Breast epithelium (tissue), 3 donors: ENCODE measurements around the gene GARIN5A.

Experiments
- POLR2A ChIP-seq: fragments of 450-650 bp; IDR thresholded peaks from one replicate; pipeline ENCODE4 v1.6.1; 2016; ENCODE audit warnings: antibody characterized with exemption, mild to moderate bottlenecking, moderate library complexity
- TF ChIP-seq, protein P1 (sequence below), 3 donors: fragments of 450-650 bp; IDR thresholded peaks; one replicate each; pipeline ENCODE4 v1.5.1; 2016 to 2017; ENCODE audit warnings: antibody characterized with exemption in 3 of 3, mild to moderate bottlenecking in 3 of 3, moderate library complexity in 3 of 3

DNA sequence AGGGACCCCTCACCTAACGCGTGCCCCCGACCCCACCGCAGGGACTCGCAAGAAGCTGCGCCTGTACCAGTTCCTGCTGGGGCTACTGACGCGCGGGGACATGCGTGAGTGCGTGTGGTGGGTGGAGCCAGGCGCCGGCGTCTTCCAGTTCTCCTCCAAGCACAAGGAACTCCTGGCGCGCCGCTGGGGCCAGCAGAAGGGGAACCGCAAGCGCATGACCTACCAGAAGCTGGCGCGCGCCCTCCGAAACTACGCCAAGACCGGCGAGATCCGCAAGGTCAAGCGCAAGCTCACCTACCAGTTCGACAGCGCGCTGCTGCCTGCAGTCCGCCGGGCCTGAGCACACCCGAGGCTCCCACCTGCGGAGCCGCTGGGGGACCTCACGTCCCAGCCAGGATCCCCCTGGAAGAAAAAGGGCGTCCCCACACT, 48.6 kb downstream of the GARIN5A start:
- no peak for TF ChIP-seq POLR2A
- TF ChIP-seq, protein P1, sequence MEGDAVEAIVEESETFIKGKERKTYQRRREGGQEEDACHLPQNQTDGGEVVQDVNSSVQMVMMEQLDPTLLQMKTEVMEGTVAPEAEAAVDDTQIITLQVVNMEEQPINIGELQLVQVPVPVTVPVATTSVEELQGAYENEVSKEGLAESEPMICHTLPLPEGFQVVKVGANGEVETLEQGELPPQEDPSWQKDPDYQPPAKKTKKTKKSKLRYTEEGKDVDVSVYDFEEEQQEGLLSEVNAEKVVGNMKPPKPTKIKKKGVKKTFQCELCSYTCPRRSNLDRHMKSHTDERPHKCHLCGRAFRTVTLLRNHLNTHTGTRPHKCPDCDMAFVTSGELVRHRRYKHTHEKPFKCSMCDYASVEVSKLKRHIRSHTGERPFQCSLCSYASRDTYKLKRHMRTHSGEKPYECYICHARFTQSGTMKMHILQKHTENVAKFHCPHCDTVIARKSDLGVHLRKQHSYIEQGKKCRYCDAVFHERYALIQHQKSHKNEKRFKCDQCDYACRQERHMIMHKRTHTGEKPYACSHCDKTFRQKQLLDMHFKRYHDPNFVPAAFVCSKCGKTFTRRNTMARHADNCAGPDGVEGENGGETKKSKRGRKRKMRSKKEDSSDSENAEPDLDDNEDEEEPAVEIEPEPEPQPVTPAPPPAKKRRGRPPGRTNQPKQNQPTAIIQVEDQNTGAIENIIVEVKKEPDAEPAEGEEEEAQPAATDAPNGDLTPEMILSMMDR (IDR thresholded peaks at IDR 0.05): no peak
